Type B pancreatic cell (in vitro differentiated cells): ENCODE data around the gene ADAM12. TPM values are rescaled to one million over a fixed set of nuclear protein-coding genes. Genes with fewer than 3 reads are reported as not detected.
A peak's percentile ranks its signal among the peaks of the same experiment; 100 is the strongest.

Experiments
- DNase-seq: peaks from one replicate; pipeline ENCODE4 v3.0.0; 2021; ENCODE audit warnings: mixed read lengths; ENCODE audit not compliant: unreplicated experiment; ENCODE audit errors: extremely low spot score
- H3K27ac Mint-ChIP-seq: 2 replicates; pipeline ENCODE4 v1.8.0; 2021; ENCODE audit warnings: mild to moderate bottlenecking, mixed read lengths
- H3K27me3 Mint-ChIP-seq: 2 replicates; pipeline ENCODE4 v1.8.0; 2021; ENCODE audit warnings: mixed read lengths
- H3K36me3 Mint-ChIP-seq: 2 replicates; pipeline ENCODE4 v1.8.0; 2021; ENCODE audit warnings: mixed read lengths
- H3K4me1 Mint-ChIP-seq: one replicate; pipeline ENCODE4 v1.8.0; 2021; ENCODE audit warnings: mixed read lengths; ENCODE audit not compliant: unreplicated experiment
- H3K4me3 Mint-ChIP-seq: 2 replicates; pipeline ENCODE4 v1.8.0; 2021; ENCODE audit warnings: mild to moderate bottlenecking, mixed read lengths
- H3K9me3 Mint-ChIP-seq: 2 replicates; pipeline ENCODE4 v1.8.0; 2021; ENCODE audit warnings: mixed read lengths
- total RNA-seq: library from RNA; stranded (reverse); gene quantifications from 2 replicates; pipeline ENCODE4 v1.2.1, GENCODE V29; 2021; ENCODE audit warnings: low replicate concordance
- TF ChIP-seq, protein P1 (sequence below): fragments of 200-600 bp; sonication (generic); conservative IDR thresholded peaks from 2 replicates; pipeline ENCODE4 v1.5.0; 2021; ENCODE audit warnings: antibody characterized with exemption, mild to moderate bottlenecking

Gene ADAM12
- total RNA-seq, 1 donor from 2014 or later, result 31.6 TPM

DNA sequence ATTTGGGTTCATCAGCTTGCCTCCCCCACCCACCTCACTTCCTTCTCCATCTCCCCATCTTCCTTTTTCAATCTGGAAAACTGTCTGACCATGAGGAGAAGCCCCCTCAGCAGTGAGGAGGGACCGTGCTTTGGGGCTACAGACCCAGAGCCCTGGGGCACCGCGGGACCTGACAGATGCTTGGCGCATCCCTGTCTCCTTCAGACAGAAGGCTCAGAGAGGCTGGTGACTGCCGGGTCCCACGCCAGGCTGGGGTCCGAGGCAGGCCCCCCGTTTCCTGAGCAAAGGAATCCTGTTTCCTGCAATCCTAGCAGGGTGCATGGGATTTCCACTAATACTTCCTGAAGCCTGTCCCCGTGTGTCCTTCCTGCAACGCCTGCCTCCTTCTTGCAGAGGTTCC lies 344.9 kb downstream of the ADAM12 start:
- Mint-ChIP-seq H3K27me3 (no peaks in the 10 kb centered on the region), H3K27ac (no peak overlapping the region), H3K36me3 (peaks cover 7% of the 10 kb centered on the region), H3K4me1 (peaks cover 14% of the 10 kb centered on the region), H3K9me3 (no peaks in the 10 kb centered on the region), H3K4me3 (no peak overlapping the region)
- DNase-seq, result no peak
- TF ChIP-seq, protein P1, sequence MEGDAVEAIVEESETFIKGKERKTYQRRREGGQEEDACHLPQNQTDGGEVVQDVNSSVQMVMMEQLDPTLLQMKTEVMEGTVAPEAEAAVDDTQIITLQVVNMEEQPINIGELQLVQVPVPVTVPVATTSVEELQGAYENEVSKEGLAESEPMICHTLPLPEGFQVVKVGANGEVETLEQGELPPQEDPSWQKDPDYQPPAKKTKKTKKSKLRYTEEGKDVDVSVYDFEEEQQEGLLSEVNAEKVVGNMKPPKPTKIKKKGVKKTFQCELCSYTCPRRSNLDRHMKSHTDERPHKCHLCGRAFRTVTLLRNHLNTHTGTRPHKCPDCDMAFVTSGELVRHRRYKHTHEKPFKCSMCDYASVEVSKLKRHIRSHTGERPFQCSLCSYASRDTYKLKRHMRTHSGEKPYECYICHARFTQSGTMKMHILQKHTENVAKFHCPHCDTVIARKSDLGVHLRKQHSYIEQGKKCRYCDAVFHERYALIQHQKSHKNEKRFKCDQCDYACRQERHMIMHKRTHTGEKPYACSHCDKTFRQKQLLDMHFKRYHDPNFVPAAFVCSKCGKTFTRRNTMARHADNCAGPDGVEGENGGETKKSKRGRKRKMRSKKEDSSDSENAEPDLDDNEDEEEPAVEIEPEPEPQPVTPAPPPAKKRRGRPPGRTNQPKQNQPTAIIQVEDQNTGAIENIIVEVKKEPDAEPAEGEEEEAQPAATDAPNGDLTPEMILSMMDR, result no peak

DNA sequence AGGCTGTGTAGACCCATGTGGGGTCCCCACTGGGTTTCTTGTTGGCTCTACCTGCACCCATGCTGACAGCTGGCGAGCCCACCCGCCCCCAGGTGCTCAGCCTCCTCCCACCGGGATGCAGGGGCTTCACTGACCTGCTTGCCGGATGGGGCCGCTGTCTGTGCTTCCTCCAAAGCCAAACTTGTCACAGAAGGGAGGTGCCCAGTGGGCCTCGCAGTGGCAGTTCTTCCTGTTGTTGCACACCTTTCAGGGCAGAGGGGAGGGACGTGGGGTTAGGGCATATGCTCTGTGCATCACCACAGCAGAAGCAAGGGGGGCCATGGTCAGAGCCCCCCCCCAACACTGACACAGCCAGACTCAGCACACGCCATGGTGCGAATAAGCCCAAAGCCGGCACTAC lies 345.4 kb downstream of the ADAM12 start:
- TF ChIP-seq, protein P1, result no peak
- peaks cover 7% of the 10 kb centered on the region for H3K36me3 Mint-ChIP-seq
- no peaks in the 10 kb centered on the region for H3K9me3 Mint-ChIP-seq
- H3K27ac Mint-ChIP-seq, result no peak overlapping the region
- no peaks in the 10 kb centered on the region for H3K27me3 Mint-ChIP-seq
- peaks cover 14% of the 10 kb centered on the region for H3K4me1 Mint-ChIP-seq
- DNase-seq, result no peak
- no peak overlapping the region for H3K4me3 Mint-ChIP-seq

DNA sequence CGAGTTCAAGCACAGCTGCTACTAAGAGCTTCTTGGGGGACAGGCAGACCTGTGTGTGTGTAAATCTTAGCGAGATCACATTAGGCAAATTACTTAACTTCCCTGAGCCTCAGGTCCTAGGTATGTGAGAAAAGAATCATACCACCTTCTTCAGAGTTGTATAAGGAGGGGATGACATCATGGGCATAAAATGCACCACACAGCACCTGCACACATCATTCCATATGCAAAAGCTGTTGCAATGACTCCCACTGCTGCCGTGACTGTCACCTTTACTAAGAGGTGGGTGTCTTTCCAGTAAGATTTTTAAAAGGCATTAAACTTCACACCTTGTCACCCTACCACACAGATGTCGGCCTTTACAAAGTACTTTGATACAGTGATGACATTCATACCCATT lies 345.9 kb downstream of the ADAM12 start:
- Mint-ChIP-seq H3K27ac (peak overlapping the region; percentile 39), H3K4me3 (no peak overlapping the region), H3K4me1 (peaks cover 14% of the 10 kb centered on the region), H3K36me3 (peaks cover 7% of the 10 kb centered on the region), H3K27me3 (no peaks in the 10 kb centered on the region), H3K9me3 (no peaks in the 10 kb centered on the region)
- TF ChIP-seq, protein P1, result no peak
- DNase-seq, result no peak

DNA sequence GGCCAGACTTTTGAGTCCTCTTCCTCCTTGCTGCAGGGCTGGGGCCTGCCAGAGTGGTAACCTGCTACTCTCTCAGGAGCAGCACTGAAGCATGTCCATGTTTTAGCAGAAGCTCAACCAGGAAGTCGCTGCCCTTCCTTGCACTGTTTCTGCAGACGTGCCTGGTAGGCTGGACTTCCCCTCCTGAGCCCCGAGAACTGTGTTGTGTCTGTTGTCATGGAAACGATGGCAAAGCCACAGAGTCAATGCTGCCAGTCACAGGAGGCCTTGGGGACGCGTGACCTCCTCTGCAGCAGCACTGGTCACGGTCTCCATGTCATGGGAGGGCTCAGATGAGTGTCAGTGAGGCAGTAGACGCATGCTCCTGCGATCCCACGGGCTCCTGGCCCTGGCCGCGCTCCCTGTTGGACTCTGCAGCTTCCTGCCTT lies 346.5 kb downstream of the ADAM12 start:
- no peaks in the 10 kb centered on the region for H3K27me3 Mint-ChIP-seq
- H3K9me3 Mint-ChIP-seq, result no peaks in the 10 kb centered on the region
- DNase-seq, result no peak
- peaks cover 7% of the 10 kb centered on the region for H3K36me3 Mint-ChIP-seq
- H3K4me3 Mint-ChIP-seq, result no peak overlapping the region
- peaks cover 14% of the 10 kb centered on the region for H3K4me1 Mint-ChIP-seq
- TF ChIP-seq, protein P1, result no peak
- peak overlapping the region; percentile 39 for H3K27ac Mint-ChIP-seq

GRCh38 chr10:126041117-126041516 lies 347.2 kb downstream of the ADAM12 start:
- H3K27ac Mint-ChIP-seq, result no peak overlapping the region
- no peak overlapping the region for H3K4me3 Mint-ChIP-seq
- DNase-seq, result no peak
- TF ChIP-seq, protein P1, result no peak
- H3K4me1 Mint-ChIP-seq, result peaks cover 14% of the 10 kb centered on the region
- no peaks in the 10 kb centered on the region for H3K9me3 Mint-ChIP-seq
- peaks cover 7% of the 10 kb centered on the region for H3K36me3 Mint-ChIP-seq
- no peaks in the 10 kb centered on the region for H3K27me3 Mint-ChIP-seq

GRCh38 chr10:126037946-126038345 lies 350.3 kb downstream of the ADAM12 start:
- TF ChIP-seq, protein P1, result no peak

More at GRCh38 chr10:126037946-126038345, 350.3 kb downstream of the ADAM12 start:
- peaks cover 5% of the 10 kb centered on the region for H3K9me3 Mint-ChIP-seq
- no peak overlapping the region for H3K4me3 Mint-ChIP-seq
- no peak for DNase-seq
- no peak overlapping the region for H3K27ac Mint-ChIP-seq
- peaks cover 22% of the 10 kb centered on the region for H3K36me3 Mint-ChIP-seq
- peaks cover 14% of the 10 kb centered on the region for H3K4me1 Mint-ChIP-seq
- no peaks in the 10 kb centered on the region for H3K27me3 Mint-ChIP-seq
